KG1 (cell line): ENCODE data around the gene MBD6.
"Not testable (repeated sequence)": the region's sequence is repeated elsewhere in the genome, so short reads cannot be mapped to it uniquely, and the experiment has no call there.

Experiments used
- DNase-seq: peaks from one replicate; lab custom pipeline; 2025; lab: John Stamatoyannopoulos, UW

The MBD6 gene

GRCh38 chr12:57549203-57549908, 26.7 kb downstream of the MBD6 start:
- no peak for DNase-seq

- DNase-seq: no peak
Measured at GRCh38 chr12:57549909-57550640, 27.5 kb downstream of the MBD6 start, which contains the start of gene KIF5A. Gene KIF5A, plus strand, starts transcription at chr12:57550044. Its CDS starts 228 bp downstream, at chr12:57550272.

- no peak for DNase-seq
Measured at GRCh38 chr12:57550641-57551549, 28.3 kb downstream of the MBD6 start.

- no peak for DNase-seq
Measured at GRCh38 chr12:57551637-57552305, 29.1 kb downstream of the MBD6 start.

- DNase-seq: no peak
Measured at GRCh38 chr12:57552306-57552651, 29.7 kb downstream of the MBD6 start.

GRCh38 chr12:57552835-57553313, 30.2 kb downstream of the MBD6 start:
- DNase-seq: no peak

GRCh38 chr12:57553343-57554202, 30.9 kb downstream of the MBD6 start:
- no peak for DNase-seq

- DNase-seq: no peak
Measured at GRCh38 chr12:57554453-57554852, 31.8 kb downstream of the MBD6 start.

GRCh38 chr12:57554897-57555296, 32.3 kb downstream of the MBD6 start:
- no peak for DNase-seq

- DNase-seq: no peak
Measured at GRCh38 chr12:57558864-57559263, 36.2 kb downstream of the MBD6 start.

- DNase-seq: no peak
Measured at GRCh38 chr12:57560516-57560915, 37.9 kb downstream of the MBD6 start.

- DNase-seq: not testable (repeated sequence)
Measured at GRCh38 chr12:57561117-57561516, 38.5 kb downstream of the MBD6 start.

GRCh38 chr12:57563358-57563757, 40.7 kb downstream of the MBD6 start:
- DNase-seq: no peak

GRCh38 chr12:57564178-57564740, 41.6 kb downstream of the MBD6 start:
- no peak for DNase-seq

- no peak for DNase-seq
Measured at GRCh38 chr12:57568838-57569237, 46.2 kb downstream of the MBD6 start.

GRCh38 chr12:57569858-57570257, 47.2 kb downstream of the MBD6 start:
- DNase-seq: no peak

- DNase-seq: not testable (repeated sequence)
Measured at GRCh38 chr12:57570438-57570837, 47.8 kb downstream of the MBD6 start.

GRCh38 chr12:57571926-57572762, 49.5 kb downstream of the MBD6 start:
- no peak for DNase-seq

GRCh38 chr12:57574795-57575194, 52.2 kb downstream of the MBD6 start:
- DNase-seq: no peak
